ENCODE data around the gene CDX1.

Gene CDX1

DNA sequence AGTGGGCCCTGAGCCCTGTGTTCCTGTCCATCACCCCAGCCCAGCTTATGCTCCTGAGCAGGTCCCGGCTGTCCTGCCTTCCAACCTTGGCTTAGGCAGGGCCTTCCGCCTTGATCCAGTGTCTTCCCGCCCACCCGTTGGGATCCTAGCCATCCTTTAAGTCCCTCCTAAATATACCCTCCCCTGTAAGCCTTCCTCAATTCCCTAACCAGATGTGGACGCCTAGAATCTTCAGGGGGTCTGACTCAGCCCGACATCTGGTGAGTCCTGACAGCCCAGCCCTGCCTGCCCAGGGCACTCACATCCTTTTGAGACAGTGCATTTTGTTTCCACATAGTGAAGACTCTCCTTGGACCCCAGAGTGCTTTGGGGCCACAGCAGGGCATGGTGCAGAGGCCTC lies 47.0 kb downstream of the CDX1 start:
- TF ChIP-seq, protein P1, sequence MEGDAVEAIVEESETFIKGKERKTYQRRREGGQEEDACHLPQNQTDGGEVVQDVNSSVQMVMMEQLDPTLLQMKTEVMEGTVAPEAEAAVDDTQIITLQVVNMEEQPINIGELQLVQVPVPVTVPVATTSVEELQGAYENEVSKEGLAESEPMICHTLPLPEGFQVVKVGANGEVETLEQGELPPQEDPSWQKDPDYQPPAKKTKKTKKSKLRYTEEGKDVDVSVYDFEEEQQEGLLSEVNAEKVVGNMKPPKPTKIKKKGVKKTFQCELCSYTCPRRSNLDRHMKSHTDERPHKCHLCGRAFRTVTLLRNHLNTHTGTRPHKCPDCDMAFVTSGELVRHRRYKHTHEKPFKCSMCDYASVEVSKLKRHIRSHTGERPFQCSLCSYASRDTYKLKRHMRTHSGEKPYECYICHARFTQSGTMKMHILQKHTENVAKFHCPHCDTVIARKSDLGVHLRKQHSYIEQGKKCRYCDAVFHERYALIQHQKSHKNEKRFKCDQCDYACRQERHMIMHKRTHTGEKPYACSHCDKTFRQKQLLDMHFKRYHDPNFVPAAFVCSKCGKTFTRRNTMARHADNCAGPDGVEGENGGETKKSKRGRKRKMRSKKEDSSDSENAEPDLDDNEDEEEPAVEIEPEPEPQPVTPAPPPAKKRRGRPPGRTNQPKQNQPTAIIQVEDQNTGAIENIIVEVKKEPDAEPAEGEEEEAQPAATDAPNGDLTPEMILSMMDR (conservative IDR thresholded peaks at IDR 0.05; ENCODE audit: low read depth, low read length) = no peak
- no peak for DNase-seq (ENCODE audit: low read depth)
- H3K4me3 ChIP-seq (ENCODE audit: low read length) = no peak overlapping the region

DNA sequence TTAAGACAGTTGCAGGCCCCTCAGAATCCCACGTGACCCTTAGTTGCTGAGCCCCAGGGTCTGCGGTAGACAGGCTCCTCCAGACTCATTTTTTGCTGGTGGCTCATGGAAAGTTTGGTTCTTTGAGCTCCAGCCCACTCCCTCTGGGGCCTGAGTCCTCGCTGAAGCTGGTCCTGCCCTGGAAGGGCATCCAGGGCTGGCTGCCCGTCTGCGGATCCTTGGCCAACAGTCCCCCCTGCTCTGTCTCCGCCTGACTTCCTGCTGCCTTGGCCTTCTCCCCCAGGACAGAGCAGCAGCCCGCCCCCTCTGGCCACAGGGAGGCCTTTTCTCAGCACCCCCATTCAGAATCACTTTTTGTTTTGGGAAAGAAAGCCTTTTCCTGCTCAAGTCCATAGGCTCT lies 47.7 kb downstream of the CDX1 start:
- TF ChIP-seq, protein P1 (conservative IDR thresholded peaks at IDR 0.05; ENCODE audit: low read depth, low read length) = no peak
- no peak overlapping the region for H3K4me3 ChIP-seq (ENCODE audit: low read length)
- no peak for DNase-seq (ENCODE audit: low read depth)

DNA sequence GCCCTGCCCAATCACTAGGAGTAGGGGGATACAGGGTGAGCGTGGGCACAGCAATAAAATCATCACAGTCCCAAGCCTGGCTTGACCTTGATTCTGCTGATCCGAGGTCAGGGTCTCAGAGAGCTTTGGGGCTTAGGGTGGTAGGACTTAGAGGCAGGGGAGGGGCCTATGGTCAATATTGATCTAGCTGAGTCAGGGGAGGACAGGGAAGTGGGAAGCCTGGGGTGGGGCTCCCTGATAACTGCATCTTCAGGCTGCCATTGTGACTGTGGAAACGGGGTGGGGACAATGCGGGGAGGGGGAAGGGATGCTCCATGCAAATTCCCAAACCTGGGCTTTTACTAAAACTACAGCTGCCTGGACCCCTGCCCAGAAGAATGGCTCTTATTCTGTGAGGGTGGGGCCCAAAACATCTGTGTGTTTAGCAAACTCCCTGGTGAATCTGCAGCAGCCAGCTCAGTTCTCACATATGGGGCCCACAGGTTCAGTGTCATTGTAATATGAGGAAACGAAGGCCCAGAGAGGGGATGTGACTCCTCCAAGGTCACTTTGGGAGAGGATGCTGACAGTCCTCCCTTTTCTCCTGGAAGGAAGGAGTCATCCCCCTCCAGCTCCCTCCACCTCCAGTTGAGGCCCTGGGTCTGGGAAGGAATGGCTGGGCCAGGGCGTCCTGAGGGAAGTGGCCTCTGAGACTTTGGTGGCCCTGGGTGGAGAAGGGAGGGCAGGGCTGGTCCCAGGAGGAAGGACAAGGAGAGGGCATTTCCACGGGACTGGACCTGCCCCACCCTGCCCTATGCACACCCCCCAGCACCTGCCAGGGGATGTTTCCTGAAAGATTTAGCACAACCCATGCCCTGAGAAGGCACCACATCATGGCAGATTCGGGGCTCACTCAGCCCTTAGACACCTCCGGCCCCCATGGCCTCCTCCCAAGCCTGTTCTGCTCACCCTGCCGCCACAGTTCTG lies 49.7 kb downstream of the CDX1 start:
- DNase-seq (ENCODE audit: low read depth) = no peak
- no peak overlapping the region for H3K4me3 ChIP-seq (ENCODE audit: low read length)
- TF ChIP-seq, protein P1 (conservative IDR thresholded peaks at IDR 0.05; ENCODE audit: low read depth, low read length) = no peak

DNA sequence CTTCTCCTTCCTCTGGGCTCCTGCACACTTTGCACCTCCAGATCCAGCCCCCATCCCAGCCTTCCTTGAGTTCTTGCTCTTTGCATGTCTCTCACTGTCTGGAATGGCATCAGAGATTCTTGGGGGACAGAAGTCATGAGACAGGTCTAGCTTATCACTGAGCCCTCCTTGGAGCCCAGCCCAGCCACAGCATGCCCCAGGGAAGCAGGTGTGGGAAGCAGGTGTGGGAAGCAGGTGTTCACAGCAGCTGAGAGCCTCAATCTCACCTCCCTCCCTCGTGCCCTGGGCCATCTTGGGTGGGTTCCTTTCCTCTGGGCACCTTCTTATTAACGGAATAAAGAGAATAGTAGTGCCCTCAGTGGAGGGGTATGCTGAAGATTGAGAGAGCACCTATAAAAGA lies 50.5 kb downstream of the CDX1 start:
- no peak for DNase-seq (ENCODE audit: low read depth)
- H3K4me3 ChIP-seq (ENCODE audit: low read length) = no peak overlapping the region
- TF ChIP-seq, protein P1 (conservative IDR thresholded peaks at IDR 0.05; ENCODE audit: low read depth, low read length) = no peak

DNA sequence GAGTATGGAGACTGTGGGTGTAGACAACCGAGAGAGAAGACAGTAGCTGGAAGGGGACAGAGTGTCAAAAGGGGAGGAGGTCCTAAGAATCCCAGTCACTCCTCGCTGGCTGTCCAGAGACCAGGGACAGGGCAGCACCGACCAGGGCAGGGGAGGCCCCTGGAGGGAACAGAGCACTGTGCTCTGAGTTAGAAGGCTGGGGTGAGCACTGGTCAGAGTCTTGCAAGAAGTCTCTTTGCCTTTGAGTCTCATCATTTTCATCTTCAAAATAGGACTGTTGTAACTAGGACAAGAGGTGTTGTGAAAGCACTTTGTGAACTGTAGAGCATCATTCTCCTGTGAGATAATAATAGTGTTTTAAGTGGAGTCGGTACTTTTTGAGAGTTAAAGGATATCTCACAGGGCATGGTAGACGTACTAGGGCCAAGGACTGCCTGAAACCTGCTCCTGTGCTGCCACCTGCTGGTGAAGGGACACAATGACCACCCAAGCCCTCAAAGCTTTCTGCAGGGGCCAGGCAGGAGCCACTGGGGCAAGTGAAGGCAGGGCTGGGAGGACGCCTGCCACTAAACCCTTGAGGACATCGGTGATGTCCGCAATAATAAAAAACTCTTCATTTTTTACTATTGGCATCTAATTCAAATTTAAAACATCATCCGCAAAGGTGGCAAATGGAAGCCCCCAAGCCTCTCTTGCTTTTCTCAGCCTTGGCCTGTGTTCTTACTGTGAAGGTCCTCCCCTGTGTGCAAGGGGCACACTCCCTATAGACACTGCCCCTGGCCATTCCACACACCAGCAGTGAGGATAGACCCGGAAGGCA lies 51.5 kb downstream of the CDX1 start:
- no peak overlapping the region for H3K4me3 ChIP-seq (ENCODE audit: low read length)
- peak; percentile 39 for DNase-seq (ENCODE audit: low read depth)
- TF ChIP-seq, protein P1 (conservative IDR thresholded peaks at IDR 0.05; ENCODE audit: low read depth, low read length) = peak; percentile 86

DNA sequence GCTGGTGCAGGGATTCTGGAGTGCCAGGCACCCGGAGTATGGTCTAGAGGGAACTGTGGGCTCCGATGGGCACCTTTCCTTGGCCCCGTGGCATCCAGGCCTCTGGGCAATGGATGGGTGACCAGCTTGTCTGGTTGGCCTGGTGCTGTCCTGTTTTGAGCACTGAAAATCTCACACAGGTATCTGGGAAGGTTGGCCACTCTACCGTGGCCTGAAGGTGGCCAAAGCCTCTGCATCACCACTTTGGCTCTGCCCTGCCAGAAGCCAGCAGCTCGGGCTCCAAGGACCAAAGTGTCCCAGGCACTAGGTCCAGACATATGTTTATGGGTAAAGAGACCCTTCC lies 52.1 kb downstream of the CDX1 start:
- TF ChIP-seq, protein P1 (conservative IDR thresholded peaks at IDR 0.05; ENCODE audit: low read depth, low read length) = no peak
- no peak for DNase-seq (ENCODE audit: low read depth)
- H3K4me3 ChIP-seq (ENCODE audit: low read length) = no peak overlapping the region
